GM21619 (cell line): ENCODE results near the gene DOK4.

Experiments used
- ATAC-seq: cut with Tn5 transposase; IDR thresholded peaks from one replicate; pipeline ENCODE4 v1.9.1; 2021; ENCODE audit not compliant: unreplicated experiment

DOK4 gene

GRCh38 chr16:57485916-57486857 lies at the start of gene DOK4:
TSS of gene DOK4 (minus strand) at chr16:57486493. CDS start at chr16:57479507, 6,986 bp downstream.
- peak; percentile 77 for ATAC-seq

- ATAC-seq: peak; percentile 52
These were observed 49.5 kb upstream of the DOK4 start for GRCh38 chr16:57535680-57536305.

- no peak for ATAC-seq
These were observed 48.8 kb upstream of the DOK4 start for GRCh38 chr16:57534881-57535658.

- ATAC-seq: no peak
These were observed 48.1 kb upstream of the DOK4 start for GRCh38 chr16:57534337-57534880.

GRCh38 chr16:57533431-57534336 lies 47.4 kb upstream of the DOK4 start:
- ATAC-seq: no peak

- no peak for ATAC-seq
These were observed 46.0 kb upstream of the DOK4 start for GRCh38 chr16:57532266-57532625.

GRCh38 chr16:57531635-57532265 lies 45.5 kb upstream of the DOK4 start:
- no peak for ATAC-seq

GRCh38 chr16:57531253-57531575 lies 44.9 kb upstream of the DOK4 start:
- no peak for ATAC-seq

- no peak for ATAC-seq
These were observed 44.4 kb upstream of the DOK4 start for GRCh38 chr16:57530522-57531252.

GRCh38 chr16:57530104-57530521 lies 43.8 kb upstream of the DOK4 start:
- ATAC-seq: peak; percentile 78

GRCh38 chr16:57529391-57530103 lies 43.3 kb upstream of the DOK4 start:
- peak; percentile 13 for ATAC-seq

GRCh38 chr16:57528499-57529390 lies 42.5 kb upstream of the DOK4 start:
- no peak for ATAC-seq

- ATAC-seq: no peak
These were observed 41.5 kb upstream of the DOK4 start for GRCh38 chr16:57527610-57528360.

- no peak for ATAC-seq
These were observed 40.7 kb upstream of the DOK4 start for GRCh38 chr16:57527027-57527426.

GRCh38 chr16:57526498-57526897 lies 40.2 kb upstream of the DOK4 start:
- ATAC-seq: no peak

GRCh38 chr16:57525761-57526160 lies 39.5 kb upstream of the DOK4 start:
- no peak for ATAC-seq

- ATAC-seq: no peak
These were observed 36.7 kb upstream of the DOK4 start for GRCh38 chr16:57522960-57523359.
